GM18505 (cell line): ENCODE measurements around the gene ADAM15.

Experiments used
- ATAC-seq: cut with Tn5 transposase; IDR thresholded peaks from one replicate; pipeline ENCODE4 v1.9.1; 2021; ENCODE audit not compliant: unreplicated experiment
- POLR2A ChIP-seq: IDR thresholded peaks from 4 replicates; pipeline ENCODE4 v1.6.1; 2011; ENCODE audit warnings: borderline replicate concordance; ENCODE audit not compliant: insufficient read depth, insufficient read length; ENCODE audit errors: extremely low read depth

ADAM15 gene

DNA sequence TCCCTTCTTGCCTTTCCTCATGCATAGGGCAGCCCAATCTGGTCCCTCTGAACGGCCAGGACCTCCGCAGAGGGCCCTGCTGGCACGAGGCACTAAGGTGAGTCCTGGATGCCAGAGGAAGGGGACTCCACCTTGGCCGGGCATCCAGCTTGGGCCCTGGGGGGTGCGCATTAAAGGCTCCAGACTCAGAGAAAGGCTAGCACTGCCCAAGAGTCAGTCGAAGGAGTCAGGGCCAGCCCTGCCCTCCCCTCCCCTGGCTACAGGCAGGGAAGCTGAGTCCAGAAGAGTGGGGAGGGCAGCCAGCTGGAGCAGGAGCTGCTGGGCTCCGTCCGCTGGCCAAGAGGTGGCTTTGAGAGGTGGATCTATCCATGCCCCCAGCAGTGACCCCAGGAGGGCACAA, 9.6 kb downstream of the ADAM15 start:
- TF ChIP-seq POLR2A = no peak
- ATAC-seq = no peak

DNA sequence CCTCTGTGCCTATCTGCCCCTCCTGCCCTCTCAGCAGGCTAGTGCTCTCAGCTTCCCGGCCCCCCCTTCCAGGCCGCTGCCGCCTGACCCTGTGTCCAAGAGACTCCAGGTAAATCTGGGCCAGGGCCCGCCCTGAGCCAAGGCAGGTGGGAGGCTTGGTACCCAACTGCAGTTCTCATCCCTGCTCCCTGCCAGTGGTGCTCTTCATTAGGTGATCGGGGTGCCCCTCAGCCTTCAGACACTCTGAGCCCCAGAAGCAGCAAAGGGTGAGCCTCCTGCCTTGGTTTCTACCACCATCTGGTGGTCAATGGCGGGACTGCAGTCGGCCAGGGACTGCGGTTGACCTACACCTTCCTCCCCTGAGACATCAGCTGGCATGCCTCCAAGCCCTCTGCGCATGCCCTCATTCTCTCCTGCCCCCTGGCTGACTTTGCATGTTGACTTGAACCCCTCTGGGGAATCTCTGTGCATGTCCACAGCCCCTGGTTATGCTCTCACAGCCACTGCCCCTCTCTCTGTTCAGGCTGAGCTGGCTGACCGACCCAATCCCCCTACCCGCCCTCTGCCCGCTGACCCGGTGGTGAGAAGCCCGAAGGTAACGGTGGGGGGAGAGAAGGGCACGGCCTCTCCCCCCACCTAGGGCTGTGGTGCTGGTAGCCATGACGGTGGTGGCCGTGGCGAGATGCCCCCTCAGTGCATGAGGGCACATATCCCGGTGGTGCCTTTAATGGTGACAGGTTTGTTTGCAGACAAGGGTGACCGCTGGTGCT, 10.4 kb downstream of the ADAM15 start:
- ATAC-seq = peak; percentile 37
- no peak for TF ChIP-seq POLR2A

DNA sequence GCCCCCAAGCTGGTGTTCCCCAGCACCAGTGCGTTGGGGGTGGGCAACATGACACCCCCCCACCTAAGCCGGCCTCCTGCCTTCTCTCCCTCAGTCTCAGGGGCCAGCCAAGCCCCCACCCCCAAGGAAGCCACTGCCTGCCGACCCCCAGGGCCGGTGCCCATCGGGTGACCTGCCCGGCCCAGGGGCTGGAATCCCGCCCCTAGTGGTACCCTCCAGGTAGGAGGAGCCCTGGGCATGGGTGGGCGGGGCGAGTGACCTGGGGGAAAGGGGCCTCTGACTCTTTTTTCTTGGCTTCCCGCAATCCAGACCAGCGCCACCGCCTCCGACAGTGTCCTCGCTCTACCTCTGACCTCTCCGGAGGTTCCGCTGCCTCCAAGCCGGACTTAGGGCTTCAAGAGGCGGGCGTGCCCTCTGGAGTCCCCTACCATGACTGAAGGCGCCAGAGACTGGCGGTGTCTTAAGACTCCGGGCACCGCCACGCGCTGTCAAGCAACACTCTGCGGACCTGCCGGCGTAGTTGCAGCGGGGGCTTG, 11.1 kb downstream of the ADAM15 start:
- TF ChIP-seq POLR2A = no peak
- ATAC-seq = no peak

DNA sequence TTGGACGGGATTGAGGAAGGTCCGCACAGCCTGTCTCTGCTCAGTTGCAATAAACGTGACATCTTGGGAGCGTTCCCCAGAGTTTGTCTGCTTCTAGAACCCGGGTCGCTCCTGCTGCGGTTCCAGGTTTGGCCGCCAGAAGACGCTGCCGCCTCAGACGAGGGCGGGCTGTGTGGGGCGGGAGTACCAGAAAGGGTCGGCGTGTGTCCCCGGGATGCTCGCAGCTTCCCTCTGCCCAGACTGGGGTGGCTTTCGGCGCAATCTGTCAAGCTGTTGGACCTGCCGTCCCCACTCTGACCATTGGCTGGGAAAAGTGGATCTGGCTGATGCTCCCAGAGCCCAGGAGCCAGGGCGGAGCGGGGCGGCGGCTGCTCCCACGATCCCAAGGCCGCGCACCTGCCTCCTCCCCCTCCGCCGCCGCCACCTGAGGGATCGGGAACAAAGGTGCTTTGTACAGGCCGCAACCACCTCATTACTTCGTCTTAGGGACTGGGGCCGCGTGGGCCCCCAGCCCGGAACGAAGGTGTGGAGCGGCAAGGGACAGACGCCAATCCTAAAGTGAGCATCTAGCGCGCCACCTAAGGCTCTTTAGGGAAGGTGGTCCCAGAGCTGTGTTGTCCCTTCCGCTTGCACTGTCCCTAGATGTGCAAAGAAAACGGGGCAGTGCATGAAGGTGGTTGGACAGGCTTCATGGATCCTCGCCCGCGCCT, 11.7 kb downstream of the ADAM15 start:
- TF ChIP-seq POLR2A = no peak
- no peak for ATAC-seq

DNA sequence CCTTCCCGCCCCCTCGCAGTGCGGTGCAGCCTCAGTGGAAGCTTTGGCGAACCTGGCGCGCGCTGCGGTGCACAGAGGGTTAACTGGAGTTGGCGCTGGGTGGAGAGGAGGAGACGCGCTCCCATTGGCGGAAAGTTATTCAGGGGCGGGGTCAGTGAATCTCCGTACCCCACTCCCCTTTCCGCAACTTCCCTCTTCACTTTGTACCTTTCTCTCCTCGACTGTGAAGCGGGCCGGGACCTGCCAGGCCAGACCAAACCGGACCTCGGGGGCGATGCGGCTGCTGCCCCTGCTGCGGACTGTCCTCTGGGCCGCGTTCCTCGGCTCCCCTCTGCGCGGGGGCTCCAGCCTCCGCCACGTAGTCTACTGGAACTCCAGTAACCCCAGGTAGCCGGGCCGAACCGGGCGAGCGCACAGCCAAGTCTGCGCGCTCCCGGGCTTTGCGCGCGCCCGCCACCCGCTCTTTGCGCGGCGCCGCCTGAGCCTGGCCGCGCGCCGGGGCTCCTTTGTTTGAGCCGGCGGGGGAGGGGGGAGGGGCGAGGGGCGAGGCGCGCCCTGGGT, 12.5 kb downstream of the ADAM15 start, which contains the start of gene EFNA4:
Gene EFNA4, plus strand, starts transcription at position 191 of the 561 bp plus-strand sequence. Its CDS starts 84 bp downstream, at position 275.
- ATAC-seq = peak; percentile 38
- peak; percentile 82 for TF ChIP-seq POLR2A

DNA sequence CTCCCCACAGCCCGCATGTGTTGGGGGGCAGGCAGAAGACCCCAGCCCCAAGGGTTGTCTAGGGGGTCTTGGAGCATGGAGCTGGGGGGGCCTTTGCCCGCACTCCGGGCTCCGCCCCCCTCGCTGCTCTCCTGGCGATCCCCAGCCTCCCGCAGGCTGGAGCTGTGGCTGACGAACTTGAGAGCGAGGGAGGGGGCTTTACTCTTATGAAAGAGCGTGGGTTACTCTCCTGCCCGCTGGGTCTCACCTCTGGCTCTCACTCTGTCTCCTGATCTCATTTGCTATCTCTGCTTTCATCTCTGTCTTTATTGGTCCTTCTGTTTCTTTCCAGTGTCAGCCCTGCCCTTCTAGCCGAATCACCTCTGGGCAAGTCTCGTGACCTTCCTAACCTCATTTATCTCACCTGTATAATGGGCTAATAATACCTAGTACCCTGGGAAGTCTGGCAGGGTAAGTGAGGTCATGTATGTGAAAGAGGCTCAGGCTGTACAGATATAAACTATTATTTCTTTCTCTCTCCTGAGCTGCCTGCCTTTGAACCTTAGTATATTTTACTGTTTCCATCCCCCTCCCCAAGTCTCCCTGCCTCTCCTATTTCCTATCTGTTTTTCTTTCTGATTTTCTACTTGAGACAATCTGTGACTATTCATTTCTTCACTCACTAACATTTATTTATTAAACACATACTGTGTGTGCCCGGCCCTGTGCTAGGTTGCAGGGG, 13.2 kb downstream of the ADAM15 start:
- no peak for ATAC-seq

DNA sequence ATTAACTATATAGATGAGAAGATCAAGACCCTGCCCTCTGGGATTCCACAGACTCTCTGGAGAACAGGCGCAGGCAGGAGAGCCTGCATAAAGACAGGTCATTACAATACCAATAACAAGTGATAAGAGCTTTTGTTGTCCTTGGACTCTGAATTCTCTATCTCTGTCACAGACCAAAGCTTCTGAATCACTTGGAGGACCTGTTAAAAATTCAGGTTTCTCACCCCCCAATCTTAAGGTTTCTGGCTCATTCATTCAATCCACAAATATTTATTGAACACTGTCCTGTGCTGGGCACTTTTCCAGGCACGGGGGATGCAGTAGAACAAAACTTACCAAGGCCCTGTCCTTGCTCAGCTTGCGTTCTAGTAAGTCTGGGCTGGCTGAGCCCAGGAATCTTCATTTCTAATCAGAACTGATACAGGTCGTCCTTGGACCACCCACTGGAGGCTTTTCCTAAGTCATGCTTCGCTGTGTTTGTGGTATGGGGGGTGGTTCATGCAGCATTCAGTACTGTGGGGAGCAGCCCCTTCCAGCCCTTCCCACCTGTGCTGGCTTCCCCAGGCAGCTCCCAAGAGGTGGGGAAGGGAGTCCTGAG, 13.8 kb downstream of the ADAM15 start:
- no peak for TF ChIP-seq POLR2A
- no peak for ATAC-seq

More for the DNA sequence above, 13.2 kb downstream of the ADAM15 start:
- no peak for TF ChIP-seq POLR2A

DNA sequence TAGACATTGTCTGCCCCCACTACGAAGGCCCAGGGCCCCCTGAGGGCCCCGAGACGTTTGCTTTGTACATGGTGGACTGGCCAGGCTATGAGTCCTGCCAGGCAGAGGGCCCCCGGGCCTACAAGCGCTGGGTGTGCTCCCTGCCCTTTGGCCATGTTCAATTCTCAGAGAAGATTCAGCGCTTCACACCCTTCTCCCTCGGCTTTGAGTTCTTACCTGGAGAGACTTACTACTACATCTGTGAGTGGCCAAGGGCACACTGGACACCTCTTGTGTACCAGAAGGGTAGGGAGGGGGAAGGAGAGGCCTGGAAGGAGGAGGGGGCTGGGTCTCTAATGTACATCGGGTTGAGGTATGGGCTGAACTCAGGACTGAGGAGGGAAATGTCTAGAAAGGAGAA, 15.7 kb downstream of the ADAM15 start:
- no peak for TF ChIP-seq POLR2A
- no peak for ATAC-seq

DNA sequence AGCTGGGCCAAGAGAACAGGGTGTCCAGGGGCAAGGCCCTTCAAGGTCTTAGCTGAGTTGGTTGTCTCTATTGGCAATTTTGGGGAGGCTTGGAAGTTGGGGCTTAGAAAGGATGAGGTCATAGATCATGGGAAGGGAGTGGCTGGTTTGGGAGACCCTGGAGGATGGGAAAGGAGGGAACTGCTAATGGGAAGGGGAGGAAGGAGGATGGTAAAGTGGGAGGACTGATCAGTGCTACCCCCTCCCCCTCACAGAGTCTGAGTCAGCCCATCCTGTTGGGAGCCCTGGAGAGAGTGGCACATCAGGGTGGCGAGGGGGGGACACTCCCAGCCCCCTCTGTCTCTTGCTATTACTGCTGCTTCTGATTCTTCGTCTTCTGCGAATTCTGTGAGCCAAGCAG, 17.5 kb downstream of the ADAM15 start:
- no peak for TF ChIP-seq POLR2A
- no peak for ATAC-seq

DNA sequence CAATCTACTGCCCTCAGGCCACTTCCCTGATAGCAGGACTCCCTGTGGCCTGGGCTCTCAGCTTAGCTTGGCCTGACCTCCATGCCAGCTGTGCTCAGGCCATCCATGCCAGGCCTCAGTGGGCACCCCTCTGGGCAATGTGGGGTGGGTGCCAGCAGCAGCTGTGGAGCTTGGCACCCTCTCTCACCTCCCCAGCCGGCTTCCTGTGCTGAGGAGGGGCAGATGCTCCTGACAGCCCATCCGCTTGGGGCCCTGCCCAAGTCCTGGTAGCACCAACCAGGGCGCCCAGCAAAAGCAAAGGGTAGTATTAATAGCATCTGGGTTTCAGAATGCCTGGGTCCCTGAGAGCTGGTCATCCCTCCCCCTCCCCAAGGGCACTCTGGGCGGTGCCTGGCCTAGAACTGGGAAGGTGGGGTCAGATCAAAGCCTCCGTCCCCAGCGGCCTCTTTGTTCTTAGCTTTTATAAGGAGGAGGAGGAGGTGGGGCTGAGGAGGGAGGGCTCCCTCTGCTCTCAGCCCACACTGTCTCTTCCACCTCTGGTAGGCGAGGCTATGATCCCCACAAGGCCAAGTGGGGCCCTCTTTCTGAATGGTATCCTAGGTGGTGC, 18.5 kb downstream of the ADAM15 start:
- ATAC-seq = no peak
- no peak for TF ChIP-seq POLR2A

DNA sequence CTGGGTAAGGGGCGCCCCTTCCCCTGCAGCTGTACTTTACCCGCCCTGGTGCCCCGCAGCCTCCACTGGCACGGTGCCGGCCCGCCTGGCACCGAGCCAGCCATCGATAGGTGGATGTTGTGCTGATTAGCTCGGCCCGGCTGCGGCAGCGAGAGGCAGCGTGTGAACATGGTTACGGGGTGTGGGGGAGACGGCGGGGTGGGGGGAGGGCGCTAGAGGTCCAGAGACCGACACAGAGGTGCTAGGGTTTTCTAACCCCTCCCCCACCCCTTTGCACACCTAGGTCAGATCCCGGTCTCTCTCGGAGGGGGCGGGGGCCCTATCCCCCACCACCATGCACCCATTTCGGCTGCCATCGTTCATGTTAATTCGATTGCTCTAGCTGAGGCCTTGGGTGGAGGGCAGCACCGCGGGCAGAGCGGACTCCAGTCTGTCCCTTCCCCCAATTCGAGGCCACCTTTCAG, 19.1 kb downstream of the ADAM15 start:
- ATAC-seq = no peak
- no peak for TF ChIP-seq POLR2A
